NCI-H446 treated with DMSO at 0.1 percent for 48 hours (cell line): ENCODE results near the gene COQ4.

Experiments
- DNase-seq: peaks from one replicate; lab custom pipeline; 2025; lab: John Stamatoyannopoulos, UW

The COQ4 gene

DNA sequence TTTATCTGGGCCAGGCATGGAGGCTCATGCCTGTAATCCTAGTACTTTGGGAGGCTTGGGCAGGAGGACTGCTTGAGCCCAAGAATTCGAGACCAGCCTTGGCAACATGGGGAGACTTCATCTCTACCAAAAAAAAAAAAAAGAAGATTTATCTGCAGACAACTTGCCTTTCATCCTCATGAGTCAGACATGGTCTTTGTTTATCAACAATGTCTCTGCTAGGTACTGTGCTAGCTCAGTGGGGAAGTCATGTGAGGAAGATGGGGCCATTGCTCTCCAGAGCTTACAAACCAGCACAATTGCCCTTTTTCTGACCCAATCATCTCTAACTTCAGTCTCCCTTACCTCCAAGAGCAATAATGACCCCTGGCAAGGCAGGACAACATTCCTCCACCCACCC lies 50.1 kb downstream of the COQ4 start:
- DNase-seq: no peak

DNA sequence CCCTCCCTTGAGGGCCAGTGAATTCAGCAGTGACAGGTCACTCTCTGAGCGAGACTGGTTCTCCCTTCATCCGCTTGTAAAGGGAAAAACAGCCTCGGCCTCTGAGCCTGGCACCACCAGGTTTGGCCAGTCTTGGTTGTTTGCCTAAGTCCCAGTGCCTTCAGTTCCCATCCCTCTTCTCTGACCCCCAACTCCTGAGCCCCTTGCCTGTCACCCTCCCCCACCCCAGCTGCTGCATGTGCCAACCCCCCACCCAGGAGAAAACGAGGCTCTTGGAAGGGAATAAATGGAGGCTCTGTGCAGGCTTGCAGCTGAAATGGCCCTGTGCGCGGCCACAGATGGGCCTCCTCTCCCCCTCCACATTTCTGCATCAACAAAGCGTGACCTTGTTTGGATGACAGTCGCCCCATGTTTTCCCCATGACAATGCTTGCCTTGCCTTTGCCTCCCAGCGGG lies 51.6 kb downstream of the COQ4 start:
- DNase-seq: no peak

DNA sequence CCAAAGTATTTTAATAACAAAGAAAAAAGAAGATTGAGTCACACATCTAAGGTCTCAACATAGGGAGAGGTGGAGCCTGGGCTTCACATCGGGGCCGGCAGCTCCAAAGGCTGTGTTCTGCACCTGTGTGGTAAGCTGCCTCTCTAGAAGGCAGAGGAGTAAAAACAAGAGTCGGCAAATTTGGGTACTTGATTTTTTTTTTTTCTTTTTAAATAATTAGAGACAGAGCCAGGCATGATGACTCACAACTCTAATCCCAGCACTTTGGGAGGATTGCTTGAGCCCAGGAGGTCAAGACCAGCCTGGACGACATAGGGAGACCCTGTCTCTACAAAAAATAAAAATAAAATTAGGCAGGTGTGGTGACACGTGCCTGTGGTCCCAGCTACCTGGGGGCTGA lies 53.2 kb downstream of the COQ4 start:
- no peak for DNase-seq

DNA sequence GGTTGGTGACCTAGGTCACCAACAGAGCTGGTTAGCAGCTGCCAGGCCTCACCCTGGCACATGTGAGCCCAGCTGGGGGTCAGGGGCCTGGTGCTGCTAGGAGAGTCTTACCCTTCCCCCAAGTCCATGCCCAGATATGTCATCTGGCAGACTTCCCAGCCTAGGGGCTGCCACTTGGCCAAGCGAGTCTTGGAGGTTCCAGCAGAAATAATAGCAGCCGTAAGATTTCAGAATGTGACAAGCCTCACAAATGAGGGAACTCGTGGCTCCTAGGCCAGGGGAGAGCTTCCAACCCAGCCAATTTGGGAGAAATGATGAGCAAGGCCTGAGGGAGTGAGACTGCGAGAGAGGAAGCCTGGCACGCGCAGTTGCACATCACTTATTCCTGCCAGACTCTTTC lies 59.6 kb downstream of the COQ4 start:
- peak; percentile 35 for DNase-seq

DNA sequence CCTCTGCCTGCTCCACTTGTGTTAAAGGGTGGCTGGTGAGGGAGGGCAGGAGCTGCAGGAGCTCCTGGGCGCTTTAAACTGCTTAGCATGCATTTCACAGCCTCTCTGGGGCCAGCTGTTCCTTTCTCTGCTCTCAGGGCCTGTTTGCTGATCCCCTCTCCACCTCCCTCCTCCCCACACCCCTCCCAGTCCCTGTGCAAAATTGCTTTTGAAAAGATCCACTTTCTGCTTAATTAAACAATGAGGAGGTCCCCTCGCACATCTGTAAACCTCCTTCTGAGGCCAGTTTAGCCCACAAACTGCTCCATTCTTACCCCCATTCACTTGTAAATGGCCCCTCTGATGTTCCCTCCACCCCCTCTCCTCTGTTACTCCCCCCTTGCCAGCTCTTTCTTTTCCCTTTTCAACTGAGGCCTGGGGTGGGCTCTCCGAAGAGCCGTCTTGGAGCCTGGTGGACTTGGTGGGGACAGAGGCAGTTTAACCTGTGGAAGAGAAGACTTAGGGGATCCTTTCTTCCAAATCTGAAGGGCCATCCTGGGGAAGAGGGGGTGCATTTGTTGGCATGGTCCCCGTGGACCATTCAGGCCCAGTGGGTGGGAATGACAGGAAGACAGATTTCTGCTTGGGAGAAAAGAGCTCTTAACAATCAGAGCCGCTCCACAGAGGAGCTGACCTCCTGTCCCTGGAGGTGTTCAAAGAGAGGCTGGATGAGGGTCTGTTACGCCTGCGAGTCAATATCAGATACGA lies 60.5 kb downstream of the COQ4 start:
- no peak for DNase-seq
